Measurements from ENCODE around the gene TNS2.

The TNS2 gene

GRCh38 chr12:53068811-53069585 lies 19.1 kb downstream of the TNS2 start:
- no peak for DNase-seq

DNA sequence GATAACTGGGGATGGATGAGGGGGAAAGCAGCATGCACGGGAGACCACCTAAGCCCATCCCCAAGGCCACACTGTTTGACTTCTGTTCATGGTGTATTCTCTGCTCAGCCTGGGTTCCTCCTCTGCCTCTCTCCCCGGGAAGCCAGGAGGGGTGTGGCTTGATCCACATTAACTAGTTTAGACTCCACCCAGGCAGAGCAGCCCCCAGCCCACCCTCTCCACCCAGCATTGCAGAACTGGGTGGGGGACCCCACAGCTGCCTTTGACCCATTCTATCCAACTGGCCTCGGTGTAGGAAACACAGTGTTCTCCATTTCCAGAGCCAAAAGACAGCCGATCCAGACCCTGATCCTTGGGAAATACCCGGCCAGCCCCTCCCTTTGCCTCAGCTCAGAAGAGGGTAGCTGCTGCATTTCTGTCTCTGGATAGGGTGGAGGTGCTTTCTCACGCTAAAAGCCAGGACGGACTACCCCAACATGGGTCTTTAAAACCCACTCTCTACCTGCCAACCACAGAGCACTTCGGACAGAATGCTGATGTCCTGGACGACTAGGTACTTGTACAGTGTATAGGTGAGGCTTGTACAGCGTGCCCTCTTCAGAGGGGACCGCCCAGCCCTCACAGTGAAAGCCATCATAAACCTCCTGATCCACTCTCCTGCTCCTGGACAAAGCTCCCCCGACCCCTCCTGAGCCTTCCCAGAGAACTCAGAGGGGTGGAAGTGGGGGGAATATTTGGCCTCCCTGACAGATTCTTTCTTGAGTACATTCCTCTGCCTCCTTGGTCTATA lies 20.0 kb downstream of the TNS2 start:
- no peak for DNase-seq

DNA sequence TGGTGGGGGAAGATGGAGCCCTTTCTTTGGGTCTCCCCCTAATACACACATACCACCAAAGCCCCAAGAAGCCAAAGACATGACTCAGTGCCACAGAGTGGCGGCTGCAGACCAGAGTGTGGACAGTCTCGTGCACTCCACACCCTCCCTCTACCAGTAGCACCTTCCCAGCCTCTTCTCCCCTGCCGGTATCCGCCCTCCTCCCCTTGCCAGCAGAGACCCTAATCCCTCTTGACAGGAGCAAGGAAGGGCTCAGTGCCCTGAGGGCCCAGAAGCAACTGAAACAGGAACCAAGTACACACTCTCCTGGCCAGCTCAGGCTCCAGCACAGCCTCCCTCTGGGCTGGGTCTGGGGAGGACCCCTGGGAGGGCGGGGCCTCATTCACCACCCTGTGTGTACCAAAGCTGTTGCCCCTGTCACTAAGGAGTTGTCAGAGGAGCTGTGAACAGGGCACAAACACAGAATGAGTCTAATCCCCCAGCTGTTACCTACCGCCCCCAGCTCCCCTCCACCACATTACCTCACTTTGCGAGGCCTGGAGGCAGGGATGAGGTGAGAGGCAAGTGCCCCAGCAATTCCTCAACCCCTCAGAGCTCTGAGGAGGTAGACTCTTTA lies 21.1 kb downstream of the TNS2 start:
- peak; percentile 49 for DNase-seq

DNA sequence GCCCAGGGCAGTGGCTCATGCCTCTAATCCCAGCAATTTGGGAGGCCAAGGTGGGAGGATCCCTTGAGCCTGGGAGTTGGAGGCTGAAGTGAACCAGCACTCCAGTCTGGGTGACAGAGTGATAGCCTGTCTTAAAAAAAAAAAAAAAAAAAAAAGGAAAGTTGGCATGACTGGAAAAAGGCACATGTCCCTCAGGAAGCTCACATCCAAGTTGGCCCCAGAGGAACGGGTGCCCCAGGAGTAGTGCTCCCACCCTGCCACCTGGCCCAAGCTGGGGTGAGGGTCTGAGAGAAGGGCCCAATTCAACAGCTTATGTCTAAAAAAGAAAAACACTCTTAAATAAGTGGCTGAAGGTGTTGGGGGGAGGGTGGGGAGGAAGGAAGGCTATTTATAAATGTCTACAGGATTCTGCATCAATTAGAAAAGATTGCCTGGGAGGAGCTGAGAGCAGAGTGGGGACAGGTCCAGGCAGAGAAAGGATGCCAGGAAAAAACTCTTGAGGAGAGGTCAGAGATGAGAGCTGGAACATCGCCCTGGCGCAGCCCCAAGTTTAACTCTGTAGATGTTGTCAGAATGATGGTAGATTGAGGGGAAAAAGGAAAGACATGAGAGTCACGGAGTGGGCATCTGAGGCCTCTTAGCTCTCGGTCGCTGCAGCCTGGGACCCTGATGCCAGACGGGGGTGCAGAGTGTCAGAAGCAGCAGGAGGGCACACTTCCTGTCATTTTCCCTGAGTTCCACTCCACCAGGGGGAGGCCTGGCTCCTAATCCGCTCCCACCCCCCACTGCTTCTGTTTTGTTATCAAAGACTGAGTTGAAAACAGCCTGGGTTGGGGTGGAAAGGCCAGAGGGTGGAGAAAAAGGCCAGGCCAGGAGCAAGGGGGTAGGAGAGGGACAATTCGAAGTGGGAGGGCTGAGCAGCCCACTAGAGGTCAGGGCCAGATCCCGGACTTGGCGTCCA lies 22.0 kb downstream of the TNS2 start:
- peak; percentile 72 for DNase-seq

GRCh38 chr12:53073881-53074280 lies 24.0 kb downstream of the TNS2 start:
- DNase-seq, result no peak

GRCh38 chr12:53074283-53074998 lies 24.6 kb downstream of the TNS2 start:
- DNase-seq, result no peak

DNA sequence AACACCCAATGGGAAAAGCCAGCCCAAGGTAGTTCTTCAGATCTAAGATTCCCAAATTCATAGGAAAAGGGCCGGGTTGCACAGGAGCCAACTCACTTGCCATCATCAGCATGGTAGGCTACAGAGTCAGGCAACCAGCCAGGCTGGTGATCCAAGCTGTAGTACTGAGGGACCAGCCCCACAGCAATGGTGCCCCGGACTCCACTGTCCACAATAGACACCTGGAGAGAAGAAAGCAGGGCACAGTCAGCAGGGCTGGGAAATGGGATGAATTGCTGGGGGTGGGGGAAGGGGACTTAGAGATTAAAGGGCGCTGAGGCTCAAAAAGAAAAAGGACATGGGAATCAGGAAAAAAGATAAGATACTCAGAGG lies 25.1 kb downstream of the TNS2 start:
- no peak for DNase-seq

GRCh38 chr12:53076461-53076860 lies 26.6 kb downstream of the TNS2 start:
- no peak for DNase-seq

DNA sequence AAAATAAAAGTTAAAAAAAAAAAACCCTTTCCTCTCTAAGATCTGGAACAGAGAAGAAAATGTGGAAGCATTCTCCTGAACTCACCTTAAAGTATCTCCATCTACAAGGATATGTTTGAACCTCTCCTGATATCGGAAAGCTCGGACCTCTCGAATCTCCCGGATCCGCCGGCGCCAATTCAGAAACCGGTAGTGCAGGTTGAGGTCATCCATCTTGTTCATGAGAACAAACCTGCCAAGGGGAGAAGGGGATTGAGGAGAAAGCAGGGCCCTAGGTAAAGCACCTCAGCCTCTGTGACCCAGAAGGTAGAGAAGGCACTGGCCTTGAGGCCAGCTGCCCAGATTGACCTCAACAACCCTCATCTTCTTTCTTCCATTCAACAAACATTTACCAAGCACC lies 27.2 kb downstream of the TNS2 start:
- no peak for DNase-seq

DNA sequence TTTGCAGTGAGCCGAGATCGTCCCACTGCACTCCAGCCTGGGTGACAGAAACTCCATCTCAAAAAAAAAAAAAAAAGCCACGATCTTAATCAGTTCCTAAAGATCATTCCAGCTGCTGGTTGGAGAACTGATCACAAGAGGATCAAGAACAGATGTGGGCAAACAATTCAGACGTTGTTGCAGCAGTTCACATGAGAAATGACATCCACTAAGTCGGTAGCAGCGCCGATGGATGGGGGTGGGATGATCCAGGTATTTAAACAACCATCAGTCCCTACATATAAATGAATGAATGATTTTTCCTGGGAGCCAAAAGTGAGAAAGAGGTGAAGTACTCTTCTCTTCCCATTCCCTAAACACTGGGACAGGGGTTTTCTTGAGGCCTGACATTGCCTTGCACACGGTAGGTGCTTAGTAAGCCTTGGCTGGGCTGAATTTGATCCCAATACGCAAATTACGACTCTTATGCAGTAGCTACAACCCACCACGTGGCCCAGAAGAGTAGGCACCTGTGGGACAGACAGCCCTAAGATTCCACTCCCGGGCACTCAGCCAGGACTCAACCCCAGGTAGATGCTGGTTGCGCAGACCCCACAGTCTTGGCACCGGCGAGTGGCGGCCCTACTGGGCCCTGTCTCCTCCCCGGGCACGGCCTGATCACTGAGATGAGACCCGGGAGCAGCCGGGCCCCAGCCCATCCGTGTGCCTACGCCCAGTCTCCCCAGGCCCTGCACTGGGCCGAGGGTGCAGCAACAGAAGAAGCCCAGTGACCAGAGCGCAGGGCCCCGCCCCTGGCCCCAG lies 28.8 kb downstream of the TNS2 start:
- no peak for DNase-seq

DNA sequence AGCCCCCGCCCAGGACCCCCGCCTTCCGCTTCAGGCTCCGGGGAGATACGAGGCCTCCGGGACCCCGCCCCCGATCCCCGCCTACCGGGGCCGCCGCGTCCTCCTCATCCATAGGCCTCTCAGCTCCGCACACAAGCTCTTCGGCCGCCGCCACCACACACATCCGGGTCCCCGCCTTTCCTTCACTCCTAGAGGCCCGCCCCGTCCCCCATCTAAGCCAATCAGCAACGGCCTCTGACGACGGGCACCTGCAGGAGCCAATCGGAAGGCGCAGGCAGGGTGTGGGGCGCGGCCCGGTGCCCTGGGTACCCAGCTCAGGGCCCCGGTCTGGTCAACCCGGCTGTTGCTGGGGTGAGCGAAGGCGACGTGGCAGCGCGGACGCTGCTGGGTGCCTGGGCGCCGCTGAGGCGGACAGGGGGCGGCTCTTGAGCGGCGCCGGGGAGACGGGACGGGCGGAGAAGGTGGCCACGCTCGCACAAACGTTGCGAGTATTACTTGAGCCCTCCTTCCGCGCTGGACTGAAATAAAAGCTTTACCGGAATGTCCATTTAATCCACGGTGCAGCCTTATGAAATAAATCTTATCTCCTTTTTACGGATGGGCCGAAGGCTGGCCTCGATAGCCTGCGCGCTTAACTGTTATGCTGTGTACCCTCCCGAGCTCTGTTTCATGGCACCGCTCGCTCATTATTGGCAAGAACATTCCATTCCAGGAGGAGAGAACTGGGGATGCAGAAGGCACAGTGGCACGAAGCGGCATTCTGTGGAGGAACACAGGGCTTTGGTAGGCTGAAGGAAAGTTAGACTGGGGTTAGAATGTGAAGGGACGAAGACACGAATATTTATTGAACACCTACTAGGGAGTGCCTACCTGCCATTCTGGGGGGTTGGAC lies 29.6 kb downstream of the TNS2 start, which contains the start of gene SPRYD3:
TSS of gene SPRYD3 (minus strand) at position 165 of the 892 bp plus-strand sequence. CDS start at position 108, 57 bp downstream.
- peak; percentile 97 for DNase-seq

DNA sequence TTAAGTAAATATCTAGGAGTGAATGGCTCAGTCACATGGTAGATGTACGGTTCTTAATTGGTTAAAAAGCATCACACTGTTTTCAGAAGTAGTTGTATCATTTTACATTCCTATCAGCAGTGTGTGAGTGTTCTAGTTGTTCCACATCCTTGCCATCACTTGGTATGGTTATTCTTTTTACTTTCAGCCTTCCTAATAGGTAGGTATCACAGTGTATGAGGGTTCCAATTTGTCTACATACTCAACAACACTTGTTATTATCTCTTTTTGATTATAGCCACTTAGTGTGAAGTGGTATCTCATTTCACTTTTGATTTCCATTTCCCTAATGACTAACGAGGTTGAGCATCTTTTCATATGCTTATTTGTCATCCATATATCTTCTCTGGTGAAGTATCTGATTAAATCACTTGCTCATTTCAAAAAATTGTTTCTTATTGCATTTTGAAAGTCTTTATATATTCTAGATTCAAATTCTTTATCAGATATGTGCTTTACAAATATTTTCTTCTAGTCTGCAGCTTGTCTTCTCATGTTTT lies 32.8 kb downstream of the TNS2 start:
- DNase-seq, result no peak

DNA sequence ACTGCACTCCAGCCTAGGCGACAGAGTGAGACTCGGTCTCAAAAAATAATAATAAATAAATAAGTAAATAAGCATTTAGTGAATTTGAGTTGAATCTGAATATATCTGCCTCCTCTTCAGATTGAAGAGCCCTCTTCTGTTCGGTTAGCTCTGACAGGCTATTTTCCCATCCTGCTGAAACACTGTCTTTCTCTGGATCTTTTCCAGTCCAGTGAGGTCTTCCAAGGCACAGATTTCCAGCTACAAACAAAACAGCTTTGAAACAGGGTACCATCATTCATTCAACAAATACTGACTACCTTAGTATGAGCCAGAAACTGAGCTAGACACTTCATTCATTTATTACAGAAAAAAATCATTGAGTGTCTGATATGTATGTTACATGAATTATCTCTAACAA lies 36.5 kb downstream of the TNS2 start:
- no peak for DNase-seq

DNA sequence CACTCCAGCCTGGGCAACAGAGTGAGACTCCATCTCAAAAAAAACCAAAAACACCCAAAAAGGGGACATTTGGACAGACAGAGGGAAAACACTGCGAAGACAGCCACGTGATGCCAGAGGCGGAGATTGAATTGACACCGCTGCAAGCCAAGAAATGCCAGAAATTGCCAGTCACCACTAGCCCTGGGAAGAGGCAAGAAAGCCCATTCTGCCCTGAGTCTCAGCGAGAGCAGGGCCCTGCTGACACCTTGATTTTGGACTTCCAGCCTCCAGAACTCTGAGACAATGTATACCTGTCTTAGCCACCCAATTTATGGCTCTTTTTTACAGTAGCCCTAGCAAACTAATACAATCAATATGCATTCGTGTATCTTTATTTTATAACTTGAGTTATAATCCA lies 40.2 kb downstream of the TNS2 start:
- no peak for DNase-seq

- DNase-seq, result no peak
Observed at GRCh38 chr12:53090554-53090953, 40.7 kb downstream of the TNS2 start.

DNA sequence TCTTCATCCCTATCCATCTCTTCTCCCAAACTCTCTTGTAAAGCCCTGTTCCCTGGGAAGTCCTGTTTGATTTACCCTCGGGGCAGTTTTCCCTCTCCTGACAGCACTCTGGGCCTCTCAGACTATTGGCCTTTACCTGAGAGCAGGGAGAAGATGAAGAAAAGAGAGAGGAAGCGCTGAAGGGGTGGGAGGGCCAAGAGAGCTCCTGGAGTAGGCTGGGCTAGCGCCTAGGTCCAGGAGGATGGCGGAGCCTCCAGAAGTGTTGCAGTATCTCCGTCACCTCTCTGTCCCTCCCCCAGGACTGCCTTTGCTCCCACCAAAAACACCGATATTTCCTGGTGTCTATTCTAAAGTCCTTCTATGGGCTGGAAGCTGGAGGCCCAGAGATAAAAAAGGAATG lies 41.9 kb downstream of the TNS2 start:
- DNase-seq, result no peak

DNA sequence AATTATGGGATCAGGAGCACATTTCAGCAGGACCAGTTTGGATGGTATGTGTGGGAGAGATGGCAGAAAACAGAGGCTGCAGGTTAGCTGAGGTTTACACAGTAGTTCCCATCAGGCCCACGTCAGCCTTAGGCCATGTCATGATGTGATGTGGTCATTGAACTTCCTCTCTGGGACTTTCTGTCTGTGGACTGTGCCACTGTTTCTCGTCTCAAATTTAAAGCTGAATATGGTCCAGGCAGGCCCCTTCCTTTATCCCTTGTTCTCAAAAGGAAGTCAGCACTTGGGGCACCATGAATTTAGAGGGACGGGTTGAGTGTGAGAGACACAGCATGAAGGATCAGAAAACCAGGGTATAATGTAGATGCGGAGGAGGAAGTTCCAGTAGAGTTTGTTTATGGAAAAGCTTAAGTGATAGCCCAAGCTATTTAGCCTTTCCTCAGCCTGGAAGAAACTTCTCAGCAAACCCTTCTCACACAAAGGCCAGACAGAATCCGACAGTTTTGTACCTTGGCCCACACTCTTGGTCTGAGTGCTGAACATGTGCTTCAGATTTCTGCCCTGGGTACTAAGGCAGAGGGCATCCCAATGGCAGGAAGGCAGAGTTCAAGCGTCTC lies 44.0 kb downstream of the TNS2 start:
- DNase-seq, result no peak

DNA sequence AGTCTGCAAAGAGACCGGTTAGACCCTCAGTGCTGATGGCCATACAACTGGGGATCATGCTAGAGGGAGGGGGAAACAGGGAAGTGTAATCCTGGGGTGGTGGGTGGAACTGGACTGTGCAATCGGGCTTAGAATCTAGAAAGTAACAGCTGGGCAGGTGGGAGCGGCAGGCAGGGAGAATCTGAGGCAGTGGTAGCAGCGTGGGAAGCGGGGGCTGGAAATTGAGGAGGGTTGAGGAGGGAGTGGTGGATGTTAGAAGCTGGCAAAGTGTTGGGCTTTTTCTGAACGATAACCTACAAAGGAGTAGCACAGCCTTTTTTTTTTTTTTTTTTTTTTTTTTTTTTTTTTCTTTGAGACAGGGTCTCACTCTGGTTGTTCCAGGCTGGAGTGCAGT lies 44.5 kb downstream of the TNS2 start:
- no peak for DNase-seq

Measured in fibroblast of upper back skin (primary cell).